CD4-positive, alpha-beta T cell treated with Interleukin-1 beta for 1 hour (primary cell): ENCODE measurements around the gene SLC35A4.

Experiments
- DNase-seq, 2 donors: peaks; one replicate each; pipeline ENCODE4 v3.0.0-alpha.2; 2020 to 2022

Gene SLC35A4, protein sequence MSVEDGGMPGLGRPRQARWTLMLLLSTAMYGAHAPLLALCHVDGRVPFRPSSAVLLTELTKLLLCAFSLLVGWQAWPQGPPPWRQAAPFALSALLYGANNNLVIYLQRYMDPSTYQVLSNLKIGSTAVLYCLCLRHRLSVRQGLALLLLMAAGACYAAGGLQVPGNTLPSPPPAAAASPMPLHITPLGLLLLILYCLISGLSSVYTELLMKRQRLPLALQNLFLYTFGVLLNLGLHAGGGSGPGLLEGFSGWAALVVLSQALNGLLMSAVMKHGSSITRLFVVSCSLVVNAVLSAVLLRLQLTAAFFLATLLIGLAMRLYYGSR

DNA sequence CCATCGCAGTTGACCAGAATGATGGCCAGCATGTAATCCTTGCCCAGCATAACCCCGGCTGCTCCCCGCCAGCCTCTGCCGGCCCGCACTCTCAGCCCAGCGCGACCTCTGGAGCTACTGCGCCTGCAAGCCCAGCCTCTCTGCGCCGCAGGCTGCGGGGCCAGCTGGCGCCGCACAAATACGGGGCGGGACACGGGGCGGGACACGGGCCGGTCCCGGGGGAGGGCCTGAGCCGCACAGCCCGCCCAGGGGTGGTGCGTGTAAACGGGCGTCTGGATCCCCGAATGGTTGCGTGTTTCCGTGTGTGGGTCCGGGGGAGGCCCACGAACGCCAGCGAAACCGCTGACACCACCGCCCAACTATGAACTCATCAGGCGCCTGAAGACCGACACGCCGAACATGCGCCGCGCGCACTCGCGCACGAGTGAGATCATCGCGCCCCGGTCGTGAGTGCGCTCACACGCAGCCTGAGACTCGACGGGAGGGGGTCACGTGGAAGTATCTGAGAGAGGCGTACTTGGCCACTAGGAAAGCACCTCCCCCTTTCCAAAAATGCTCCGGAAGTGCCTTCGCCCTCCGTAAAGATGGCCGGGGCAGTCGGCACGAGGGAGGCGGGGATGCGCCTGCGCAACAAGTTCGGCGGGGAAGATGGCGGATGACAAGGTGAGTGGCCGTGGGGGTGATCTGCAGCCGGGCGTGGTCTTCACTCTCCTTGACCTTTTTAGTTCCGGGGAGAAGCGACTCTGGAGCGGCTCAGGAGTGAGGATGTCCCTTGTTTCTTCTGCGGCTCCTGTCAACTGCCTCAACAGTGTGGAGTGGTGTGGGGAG is at the start of gene SLC35A4, which contains the start of gene APBB3:
Gene SLC35A4, plus strand, starts transcription at position 633 of the 828 bp plus-strand sequence. CDS start 2,342 bp downstream, outside the sequence.
Gene APBB3, minus strand, starts transcription at position 403 of the 828 bp plus-strand sequence. Its CDS starts 353 bp downstream, at position 50.
- DNase-seq, result peak; percentile 99

DNA sequence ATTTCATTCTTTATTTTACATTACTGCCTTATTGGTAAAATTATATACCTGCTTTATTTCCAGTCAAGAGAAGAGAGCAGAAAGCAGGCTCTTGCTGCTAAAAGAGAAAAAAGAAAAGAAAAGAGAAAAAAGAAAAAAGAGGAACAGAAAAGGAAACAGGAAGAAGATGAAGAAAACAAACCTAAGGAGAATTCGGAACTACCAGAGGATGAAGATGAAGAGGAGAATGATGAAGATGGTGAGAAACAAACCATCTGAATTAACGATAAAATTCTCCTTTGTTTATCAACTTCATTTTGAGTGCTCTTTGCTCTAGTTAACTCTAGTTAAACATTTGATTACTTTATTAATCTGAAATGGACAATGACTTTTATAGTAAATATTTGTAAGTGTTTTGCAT is 40.6 kb upstream of the SLC35A4 start:
- no peak for DNase-seq

DNA sequence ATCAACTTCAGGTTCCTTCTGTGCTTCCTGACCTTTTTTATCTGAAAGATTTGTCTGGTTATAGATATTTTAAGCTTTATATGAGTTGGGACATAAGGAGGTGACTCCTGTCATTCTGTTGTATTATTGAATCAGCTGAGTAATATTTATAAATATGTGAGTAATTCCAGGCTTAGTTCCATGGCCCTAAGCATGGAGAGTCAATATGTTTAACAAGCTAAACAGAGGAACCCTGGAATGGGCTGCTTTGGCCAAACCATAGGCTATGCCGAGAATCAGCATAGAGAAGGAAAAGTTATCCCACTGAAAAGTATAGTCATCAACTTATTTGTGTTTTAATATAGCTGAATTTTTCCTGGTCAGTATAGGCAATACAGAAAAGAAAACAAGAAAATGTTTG is 24.4 kb upstream of the SLC35A4 start:
- DNase-seq, result no peak

DNA sequence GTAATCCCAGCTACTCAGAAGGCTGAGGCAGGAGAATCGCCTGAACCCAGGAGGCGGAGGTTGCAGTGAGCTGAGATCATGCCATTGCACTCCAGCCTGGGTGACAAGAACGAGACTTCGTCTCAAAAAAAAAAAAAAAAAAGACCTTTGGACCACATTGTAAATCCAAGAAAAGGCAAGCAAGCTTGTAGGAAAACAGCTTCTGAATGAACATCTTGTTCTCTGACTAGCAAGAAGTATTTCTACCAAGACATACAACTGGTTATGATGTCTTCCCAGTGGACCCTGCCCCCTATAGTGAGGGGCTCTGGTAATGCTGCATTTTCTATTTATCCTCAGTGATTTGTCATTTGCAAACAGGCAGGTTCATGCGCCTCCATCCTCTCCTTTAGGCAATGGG is 21.7 kb upstream of the SLC35A4 start:
- no peak for DNase-seq

DNA sequence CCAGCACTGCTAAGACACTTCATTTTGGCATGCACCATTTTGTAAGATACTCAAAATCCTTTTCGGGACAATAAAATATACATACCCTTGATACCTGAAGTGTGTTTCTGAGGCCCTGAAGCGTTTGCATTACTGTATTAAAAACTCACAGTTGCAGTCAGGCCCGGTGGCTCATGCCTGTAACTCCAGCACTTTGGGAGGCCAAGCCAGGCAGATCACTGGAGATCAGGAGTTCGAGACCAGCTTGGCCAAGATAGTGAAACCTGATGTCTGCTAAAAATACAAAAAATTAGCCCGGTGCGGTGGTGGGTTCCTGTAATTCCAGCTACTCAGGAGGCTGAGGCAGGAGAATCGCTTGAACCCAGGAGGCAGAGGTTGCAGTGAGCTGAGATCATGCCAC is 19.6 kb upstream of the SLC35A4 start:
- DNase-seq, result no peak

DNA sequence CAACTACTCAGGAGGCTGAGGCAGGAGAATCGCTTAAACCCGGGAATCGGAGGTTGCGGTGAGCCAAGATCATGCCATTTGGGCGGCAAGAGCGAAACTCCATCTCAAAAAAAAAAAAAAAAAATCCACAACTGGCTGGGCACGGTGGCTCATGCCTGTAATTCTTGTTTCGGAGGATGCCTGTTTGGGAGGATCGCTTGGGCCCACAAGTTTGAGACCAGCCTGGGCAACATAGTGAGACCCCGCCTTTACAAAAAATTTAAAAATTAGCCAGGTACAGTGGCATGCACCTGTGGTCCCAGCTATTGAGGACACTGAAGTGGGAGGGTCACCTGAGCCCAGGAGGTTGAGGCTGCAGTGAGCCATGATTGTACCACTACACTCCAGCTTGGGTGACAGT is 19.0 kb upstream of the SLC35A4 start:
- no peak for DNase-seq

DNA sequence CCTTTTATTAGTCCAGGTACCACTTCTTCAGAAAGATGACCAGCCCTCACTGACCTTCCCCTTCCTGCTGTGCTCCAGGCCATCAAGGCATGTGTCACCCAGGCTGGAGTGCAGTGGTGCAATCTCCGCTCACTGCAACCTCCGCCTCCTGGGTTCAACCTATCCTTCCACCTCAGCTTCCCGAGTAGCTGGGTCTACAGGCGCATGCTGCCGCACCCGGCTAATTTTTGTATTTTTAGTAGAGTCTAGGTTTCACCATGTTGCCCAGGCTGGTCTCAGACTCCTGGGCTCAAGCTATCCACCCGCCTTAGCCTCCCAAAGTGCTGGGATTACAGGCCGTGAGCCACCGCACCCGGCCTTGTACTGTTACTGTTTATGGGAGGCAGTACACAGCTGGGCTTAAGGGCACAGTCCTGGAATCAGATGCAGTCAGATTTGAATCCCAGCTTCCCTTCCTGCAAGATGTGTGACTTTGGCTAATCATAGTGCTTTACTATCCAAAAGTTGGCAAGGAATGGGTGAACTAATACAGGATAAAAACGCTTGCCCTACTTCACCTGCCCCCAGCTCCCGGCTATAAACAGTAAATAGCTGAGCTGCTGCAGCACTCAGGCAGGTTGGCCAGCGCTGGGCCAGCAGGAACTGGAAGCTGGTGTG is 17.6 kb upstream of the SLC35A4 start:
- peak in 1 of 2 donors; percentile 25 for DNase-seq

DNA sequence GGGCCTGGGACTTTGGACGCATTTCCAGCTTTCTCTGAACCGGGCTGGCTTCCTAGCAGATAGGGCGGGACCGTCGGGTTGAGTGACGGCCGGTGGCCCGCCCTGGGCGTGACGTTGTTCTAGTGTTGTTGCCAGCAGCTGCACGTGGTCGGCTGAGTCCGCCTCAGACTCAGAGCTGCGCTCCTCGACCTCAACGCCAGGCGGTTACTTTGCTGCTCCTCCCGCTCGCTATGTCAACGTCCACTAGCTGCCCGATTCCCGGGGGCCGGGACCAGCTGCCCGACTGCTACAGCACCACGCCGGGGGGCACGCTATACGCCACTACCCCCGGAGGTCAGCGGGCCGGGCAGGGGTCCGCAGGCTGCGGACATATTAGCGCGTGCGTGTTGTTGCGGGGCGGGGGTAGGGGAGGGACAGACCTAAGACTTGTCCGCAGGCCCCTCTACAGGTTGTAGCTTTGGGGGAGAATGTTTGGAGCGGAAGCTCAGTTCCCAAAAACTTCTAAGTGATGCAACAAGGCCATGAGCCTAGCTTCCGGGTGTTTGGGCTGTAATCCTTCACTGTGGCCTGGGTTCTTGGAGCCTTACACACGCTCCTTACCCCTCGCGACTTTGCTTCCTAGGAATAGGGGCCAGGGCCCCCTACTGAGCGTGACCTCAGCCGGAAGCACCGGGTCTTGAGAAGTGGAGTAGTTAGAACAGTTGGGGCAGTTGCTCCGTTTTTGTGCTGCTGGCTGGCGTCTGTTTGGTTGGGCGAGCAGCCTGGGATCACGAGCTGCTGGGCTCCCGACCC is 16.9 kb upstream of the SLC35A4 start, which contains the start of gene EIF4EBP3:
Gene EIF4EBP3, plus strand, starts transcription at position 155 of the 792 bp plus-strand sequence. Its CDS starts 76 bp downstream, at position 231.
- DNase-seq, result peak; percentile 87 to 90

DNA sequence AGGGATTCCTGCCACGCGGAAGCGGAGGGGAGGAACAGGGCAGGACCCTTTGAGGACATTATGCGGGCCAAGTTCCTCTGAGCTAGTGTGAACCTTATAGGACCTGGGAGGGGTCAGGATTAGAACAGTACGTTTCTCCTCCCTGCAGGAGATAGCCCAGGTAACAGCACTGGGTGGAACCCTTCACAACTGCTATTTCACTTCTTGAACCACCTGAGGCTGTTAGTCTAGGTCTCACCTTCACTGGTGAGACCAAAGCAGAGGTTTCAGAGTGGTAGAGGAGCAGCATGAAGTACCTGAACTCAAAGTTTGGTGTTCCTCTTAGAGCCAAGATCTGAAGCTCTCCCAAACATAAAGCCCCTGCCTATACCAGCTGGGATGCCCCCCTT is 16.3 kb upstream of the SLC35A4 start:
- DNase-seq, result no peak

DNA sequence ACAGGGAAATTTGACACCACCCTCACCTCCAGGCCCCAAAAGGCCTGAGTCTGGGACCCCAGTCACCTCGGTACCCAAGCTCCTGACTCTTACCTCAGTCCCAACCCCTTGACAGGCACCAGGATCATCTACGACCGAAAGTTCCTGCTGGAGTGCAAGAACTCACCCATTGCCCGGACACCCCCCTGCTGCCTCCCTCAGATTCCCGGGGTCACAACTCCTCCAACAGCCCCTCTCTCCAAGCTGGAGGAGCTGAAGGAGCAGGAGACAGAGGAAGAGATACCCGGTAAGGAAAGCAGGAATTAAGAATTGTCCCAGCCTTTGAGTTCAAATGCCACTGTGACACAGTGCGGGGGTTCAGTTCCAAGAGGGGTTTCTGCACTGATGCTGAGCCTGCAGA is 15.8 kb upstream of the SLC35A4 start:
- DNase-seq, result no peak

DNA sequence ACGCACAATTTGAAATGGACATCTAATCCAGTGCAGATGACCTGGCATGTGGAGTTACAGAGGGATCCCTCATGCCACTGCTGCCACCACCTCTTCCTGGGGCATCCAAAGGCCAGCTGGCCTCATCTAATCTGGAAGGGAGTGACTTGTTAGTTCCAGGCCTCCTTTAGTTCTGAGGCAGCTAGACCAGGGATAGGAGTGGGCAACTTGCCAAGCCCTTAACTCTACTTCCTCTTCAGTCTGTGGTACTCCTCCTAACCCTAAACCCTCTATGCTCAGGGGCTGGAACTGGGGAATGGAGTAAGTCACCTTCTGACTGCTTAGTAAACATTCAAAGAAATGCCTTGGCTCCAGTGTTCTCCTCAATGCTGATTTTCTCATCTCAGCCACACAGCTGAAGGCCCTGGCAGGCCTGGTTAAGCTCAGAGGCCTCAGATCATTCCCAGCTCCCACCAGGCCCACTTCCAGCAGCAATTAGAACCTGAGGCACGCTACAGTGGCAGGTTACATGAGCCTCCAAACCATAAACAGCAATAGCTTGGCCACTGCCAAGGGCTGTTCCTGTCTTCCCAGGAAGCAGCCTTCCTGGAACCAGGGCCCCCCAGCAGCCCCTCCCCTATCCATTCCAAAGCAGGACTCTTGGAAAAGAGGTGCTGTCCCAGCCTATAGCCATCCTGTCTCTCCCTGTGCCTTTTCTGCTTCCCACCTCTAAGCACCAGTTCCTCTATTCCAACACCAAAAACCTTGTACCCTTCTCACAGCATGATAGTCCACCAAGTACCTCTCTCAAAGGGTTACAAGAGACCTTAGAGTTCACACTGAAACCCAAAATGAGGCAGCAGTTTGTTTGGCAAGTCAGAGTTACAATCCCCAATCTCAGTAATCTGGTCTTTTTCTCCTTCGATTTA is 15.1 kb upstream of the SLC35A4 start:
- DNase-seq, result peak; percentile 30 to 47

DNA sequence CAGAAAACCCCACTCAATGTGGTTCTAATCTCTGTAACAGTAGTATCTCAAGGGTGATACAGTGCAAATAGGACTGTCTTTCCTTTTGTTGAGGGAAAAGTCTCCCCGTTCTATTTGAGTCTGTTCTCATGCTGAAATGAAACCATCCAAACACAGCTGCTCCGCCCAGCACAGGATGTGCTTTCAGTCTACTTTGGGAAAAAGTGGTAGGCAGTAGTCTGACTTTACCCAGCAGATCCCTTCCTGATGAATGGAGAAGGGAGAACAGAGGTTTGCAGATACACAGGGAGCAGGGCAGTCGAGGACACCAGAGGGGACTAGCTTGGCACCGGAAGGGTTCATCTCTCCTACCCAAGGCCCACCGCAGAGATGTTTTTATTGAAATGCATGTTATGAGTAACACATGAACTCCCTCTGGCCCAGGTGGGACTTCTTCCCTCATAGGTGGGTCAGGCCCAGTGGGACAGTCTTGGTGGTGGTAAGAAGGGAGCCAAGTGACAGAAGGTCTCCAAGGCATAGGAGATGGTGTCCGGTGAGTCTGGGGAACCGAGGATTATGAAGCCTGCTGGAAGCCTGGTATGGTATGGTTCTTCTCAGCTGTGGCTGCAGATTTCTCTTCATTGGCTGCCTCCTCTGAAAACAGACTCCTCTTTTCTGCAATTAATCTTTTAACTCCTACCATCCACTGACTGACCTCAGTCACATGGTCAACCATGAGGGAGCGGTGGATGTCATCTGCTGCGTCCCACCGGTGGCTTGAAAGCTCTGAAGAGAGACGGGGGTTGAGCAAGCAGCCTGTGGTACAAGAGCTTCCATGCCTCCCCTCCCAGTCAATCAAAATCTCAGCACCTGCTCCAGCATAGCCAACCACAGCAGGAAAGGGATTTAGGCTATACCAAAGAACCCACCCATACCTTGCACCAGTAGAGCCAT is 14.2 kb upstream of the SLC35A4 start:
- no peak for DNase-seq

DNA sequence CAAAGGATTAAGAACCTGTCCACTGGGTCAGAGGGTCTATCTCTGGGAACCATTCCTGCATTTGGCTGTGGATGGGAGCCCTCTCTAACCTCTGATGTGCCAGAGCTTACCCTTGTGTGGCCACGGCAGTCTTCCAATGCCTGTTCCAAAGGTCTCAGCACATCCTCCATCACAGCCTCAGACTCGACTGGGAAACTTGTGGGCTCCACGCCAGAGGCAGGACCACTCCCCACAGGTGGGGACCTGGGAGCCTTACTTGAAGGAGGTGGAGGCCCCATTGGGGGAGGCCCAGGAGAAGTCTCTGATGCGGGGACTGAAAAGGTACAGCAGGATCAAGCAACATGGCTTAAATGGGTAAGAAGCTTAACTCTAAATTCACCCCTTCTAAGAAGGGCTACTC is 12.8 kb upstream of the SLC35A4 start:
- DNase-seq, result no peak

DNA sequence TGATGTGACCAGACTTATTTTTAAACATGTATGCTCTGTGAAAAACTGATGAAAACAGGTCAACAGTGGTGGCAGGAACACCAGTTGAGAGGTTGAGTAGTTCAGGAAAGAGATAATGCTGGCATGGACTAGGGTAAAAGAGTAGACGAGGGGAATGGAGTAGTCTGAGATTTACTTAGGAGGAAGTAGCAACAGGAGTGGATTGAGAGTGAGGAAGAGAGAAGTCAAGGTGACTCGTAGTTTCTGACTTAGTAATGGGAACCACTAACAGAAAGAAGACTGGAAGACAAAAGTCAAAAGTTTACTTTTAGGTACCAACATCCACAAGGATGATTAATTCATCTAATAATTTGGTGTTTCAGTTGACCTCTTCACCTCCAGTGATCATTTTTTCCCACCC is 11.0 kb upstream of the SLC35A4 start:
- DNase-seq, result no peak

DNA sequence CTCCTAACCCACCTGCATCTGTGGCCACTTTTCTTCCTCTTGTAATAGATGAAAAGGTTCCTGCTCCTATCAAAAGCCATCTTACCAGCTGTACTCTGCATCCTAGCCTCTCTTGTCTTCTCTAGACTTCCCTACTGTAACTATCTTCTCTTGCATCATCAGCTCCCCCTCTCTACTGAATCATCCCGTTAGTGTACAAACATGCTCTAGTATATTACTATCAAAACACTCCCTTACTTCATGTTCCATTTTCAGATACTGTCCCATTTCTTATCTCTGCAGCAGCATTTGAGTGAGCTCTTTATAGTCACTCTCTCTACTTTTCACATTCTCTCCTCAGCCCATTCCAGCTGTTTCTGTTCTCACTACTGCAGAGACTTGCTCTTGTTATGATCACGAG is 10.2 kb upstream of the SLC35A4 start:
- no peak for DNase-seq

DNA sequence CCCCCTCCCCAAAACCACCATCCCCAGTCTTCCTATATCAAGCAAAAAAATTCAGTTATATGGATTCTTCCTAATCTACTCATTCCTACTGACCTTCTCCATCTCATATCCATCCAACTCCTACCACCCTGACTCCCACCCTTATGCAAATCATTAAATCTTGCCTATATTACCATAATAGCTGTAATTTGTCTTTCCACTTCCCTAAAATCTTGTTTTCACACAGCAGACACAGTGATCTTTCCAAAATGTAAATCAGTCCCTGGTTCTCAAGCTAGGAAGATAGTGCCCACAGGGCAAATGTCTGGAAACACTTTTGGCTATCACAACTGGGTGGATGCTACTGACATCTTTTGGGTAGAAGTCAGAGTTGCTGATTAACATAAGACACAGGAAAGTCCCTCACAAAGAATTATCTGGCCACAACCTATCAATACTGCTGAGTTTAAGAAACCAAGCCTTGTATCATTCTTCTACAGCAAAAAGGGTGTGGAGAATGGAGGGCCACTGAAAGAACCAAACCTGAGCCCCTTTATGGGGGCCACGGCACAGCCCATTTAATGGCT is 8.8 kb upstream of the SLC35A4 start:
- no peak for DNase-seq

DNA sequence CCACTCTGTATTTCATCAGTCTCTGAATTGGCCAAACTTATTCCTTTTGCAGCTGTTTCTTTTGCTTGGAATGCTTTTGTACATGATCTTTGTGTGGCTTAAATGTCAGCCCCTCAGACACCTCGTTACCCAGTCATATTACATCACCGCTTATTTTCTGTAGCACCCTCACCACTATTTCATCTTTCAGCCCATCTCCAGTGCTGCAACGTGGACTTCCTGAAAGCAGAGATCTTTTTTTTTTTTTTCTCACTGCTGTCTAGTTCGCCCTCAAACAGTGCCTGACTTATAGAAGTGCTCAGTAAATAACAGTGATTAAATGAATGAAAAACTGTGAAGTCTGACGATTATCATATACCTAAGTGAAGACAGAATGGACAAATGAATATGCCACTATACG is 8.2 kb upstream of the SLC35A4 start:
- DNase-seq, result no peak

DNA sequence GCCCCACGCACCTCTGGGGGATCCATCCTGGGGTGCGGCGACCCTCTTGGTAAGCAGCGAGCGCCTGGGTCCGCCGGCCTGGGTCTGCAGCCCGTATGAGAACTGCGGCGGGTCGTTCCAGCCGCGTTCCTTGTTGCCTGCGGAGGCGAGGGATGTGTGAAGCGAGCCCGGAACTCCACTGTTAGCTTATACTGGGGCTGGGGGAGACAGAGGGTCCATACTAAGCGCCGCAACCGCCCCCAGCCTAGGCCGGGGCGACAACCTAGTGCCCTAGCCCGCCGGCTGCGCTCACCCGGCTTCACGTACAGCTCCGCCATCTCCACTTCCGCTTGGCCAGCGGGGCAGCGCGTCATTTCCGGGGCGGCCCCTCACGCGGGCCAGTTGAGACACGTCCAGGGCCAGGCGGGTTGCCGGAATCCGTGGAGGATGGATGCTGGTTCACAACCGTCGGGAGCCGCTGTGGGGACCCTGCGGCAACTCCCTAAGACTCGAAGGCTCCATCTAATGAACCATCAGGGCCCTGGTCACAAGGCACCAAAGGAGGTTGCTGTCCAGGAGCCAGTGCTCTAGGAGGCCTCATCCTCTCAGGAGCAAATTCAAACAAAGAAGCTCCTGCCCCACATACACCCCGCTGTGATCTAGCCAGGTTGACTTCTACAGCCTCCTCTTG is 7.4 kb upstream of the SLC35A4 start, which contains the start of gene SRA1:
Gene SRA1, minus strand, starts transcription at position 338 of the 670 bp plus-strand sequence. Its CDS starts 21 bp downstream, at position 317.
- DNase-seq, result peak; percentile 88 to 90

DNA sequence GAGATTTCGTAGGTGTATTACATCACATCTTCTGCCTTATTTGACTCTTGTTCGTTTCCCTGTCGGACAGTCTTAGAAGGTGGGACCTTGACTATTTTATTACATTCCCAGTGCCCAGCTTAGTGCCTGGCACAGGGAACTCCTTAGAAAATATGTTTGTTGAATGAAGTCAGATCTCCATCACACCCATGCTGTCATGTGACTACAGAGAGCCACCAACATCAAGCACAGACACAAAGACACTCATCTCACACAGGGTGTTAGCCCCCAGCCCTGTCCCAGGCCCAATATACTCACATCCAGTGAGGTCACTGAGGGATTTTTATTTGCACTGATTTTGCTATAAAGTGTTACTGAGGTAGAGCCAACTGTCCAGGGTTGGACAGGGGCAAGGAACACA is 6.7 kb upstream of the SLC35A4 start:
- no peak for DNase-seq
